Measurements from ENCODE around the gene MEGF9.
"Not testable (repeated sequence)": the region's sequence is repeated elsewhere in the genome, so short reads cannot be mapped to it uniquely, and the experiment has no call there.

MEGF9 gene

GRCh38 chr9:120714088-120714845 is at the start of gene MEGF9:
Gene MEGF9 (minus strand): TSS chr9:120714470. CDS start chr9:120714358, 112 bp downstream.
- DNase-seq (ENCODE audit: low read depth): peak; percentile 92

DNA sequence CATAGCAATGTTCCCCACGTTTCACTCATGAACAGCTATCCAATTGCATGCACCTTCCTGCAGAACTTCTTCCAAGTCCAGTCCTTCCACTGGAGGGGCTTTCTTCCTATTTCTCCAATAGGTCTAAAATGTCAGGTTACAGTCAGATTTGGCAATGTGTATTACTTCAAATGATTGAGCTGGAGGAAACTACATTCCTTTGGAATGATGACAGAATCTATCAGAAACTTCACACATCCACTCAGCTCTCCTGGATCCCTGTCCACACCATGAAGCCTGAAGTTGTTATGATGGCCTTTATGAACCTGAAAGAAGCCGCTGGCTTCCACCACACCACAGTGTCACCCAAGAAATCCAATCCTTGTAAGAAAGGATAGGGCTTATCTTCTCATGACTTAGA is 46.7 kb upstream of the MEGF9 start:
- DNase-seq (ENCODE audit: low read depth): no peak

GRCh38 chr9:120759755-120760400 is 45.6 kb upstream of the MEGF9 start:
- no peak for DNase-seq (ENCODE audit: low read depth)

- DNase-seq (ENCODE audit: low read depth): no peak
Measured at GRCh38 chr9:120758544-120758943, 44.3 kb upstream of the MEGF9 start.

GRCh38 chr9:120757026-120757913 is 43.0 kb upstream of the MEGF9 start:
- DNase-seq (ENCODE audit: low read depth): no peak

DNA sequence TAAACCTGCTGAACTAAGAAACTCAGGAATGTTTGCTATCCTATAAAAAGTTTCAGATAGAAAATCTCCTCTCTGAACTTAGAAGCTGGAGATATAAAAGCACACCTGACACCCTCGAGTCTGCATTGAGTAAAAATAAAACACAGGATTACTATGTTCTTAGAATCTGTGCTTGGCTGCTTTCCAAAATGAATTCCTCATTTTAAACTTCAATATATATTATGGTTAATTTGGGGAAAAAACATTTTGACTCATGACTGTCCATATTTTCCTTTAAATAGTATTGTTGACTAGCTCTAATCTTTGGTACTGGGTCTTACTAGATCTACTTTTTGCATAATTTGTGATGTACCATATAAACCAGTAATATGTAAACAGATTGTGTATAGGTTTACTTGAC is 42.3 kb upstream of the MEGF9 start:
- no peak for DNase-seq (ENCODE audit: low read depth)

GRCh38 chr9:120755810-120756434 is 41.7 kb upstream of the MEGF9 start:
- DNase-seq (ENCODE audit: low read depth): peak; percentile 62

- DNase-seq (ENCODE audit: low read depth): no peak
Measured at GRCh38 chr9:120755044-120755443, 40.8 kb upstream of the MEGF9 start.

DNA sequence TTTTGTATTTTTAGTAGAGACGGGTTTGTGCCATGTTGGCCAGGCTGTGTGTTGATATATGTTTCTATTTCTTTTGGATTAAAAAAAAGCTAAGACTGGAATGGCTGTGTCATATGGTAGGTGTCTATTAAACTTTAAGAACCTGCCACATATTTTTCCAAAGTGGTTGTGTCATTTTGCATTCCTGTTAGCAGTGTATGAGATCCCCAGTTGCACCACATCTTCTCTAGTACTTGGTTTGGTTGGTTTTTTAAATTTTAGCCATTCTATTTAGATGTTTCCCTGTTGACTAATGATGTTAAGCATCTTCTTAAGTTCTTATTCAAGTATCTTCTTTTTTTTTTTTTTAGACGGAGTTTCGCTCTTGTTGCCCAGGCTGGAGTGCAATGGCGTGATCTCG is 36.2 kb upstream of the MEGF9 start:
- no peak for DNase-seq (ENCODE audit: low read depth)

DNA sequence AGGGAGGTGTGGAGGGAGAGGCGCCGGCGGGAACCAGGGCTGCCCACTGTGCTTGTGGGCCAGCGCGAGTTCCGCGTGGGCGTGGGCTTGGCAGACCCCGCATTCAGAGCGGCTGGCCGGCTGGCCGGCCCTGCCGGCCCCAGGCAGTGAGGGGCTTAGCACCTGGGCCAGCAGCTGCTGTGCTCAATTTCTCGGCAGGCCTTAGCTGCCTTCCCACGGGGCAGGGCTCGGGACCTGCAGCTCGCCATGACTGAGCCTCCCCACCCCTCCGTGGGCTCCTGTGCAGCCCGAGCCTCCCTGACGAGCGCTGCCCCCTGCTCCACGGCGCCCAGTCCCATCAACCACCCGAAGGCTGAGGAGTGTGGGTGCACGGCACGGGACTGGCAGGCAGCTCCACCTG is 32.1 kb upstream of the MEGF9 start:
- not testable (repeated sequence) for DNase-seq (ENCODE audit: low read depth)

- no peak for DNase-seq (ENCODE audit: low read depth)
Measured at GRCh38 chr9:120745278-120745677, 31.0 kb upstream of the MEGF9 start.

- no peak for DNase-seq (ENCODE audit: low read depth)
Measured at GRCh38 chr9:120742951-120743416, 28.7 kb upstream of the MEGF9 start.

DNA sequence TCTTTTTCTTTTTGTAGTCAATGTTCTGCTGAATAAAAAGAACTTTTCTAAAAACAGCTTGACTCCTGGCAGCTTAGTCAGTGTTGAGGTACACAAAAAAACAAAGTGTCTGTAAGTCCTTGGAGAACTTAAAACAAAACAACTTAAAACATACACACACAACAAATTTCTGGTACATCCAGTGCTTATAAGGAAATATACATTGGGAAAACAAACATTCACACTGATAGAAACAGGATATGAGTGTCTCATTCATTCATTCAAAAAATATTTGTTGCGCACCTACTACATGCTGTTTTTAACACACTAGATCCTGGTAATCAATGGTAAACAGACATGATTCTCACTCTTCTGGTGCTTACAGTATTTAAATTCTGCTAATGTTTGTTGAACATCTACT is 27.4 kb upstream of the MEGF9 start:
- no peak for DNase-seq (ENCODE audit: low read depth)

- DNase-seq (ENCODE audit: low read depth): no peak
Measured at GRCh38 chr9:120741191-120741590, 26.9 kb upstream of the MEGF9 start.

DNA sequence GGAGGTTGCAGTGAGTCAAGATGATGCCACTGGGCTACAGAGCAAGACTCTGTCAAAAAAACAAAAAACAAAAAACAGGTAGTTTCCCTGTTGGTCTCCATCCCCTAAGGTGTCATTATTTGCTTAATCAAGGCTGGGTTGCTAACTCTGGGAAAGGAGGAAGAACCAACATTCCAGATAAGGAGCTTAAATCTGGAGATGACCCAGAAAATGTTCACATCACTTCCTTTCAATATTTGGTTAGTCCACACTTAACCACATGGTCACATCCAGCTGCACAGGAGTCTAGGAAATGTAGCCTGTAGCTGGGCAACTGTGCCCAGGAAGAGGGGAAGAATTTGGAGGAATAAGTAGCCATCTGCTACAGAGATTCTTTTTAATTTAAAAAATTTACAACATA is 25.9 kb upstream of the MEGF9 start:
- no peak for DNase-seq (ENCODE audit: low read depth)

DNA sequence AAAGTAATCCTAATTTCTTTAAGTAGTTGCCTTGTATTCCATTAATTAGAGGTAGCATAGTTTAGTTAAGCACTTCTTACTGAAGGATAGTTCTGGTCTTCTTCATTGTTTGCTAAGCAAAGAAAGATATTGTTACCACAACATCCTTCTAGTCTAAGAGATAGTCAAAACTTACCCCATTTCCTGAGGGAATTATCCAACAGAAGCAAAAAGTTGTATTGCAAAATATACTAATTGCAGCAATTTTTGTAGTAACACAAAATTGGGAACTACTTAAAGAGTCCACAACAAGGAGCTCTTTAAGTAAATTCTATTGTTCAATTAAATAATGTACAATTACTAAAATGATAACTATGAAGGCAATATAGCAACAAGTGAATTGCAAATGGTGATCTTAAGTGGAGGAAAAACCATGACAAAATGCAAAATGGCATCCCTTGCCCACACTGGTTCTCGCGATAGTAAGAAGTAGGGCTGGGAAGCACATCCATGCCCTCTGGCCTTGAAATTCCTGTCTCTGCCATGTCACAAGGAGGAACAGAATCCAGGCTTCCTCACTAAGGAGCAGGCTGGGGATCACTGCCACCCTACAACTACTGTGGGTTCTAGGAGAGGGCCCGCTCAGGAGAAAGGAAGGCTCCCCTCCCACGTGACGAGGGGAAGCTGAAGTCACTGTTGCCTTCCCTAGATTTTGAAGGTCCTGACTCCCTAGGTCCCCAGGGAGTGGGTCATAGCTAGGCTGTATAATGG is 23.3 kb upstream of the MEGF9 start:
- DNase-seq (ENCODE audit: low read depth): no peak

GRCh38 chr9:120736881-120737280 is 22.6 kb upstream of the MEGF9 start:
- DNase-seq (ENCODE audit: low read depth): no peak

DNA sequence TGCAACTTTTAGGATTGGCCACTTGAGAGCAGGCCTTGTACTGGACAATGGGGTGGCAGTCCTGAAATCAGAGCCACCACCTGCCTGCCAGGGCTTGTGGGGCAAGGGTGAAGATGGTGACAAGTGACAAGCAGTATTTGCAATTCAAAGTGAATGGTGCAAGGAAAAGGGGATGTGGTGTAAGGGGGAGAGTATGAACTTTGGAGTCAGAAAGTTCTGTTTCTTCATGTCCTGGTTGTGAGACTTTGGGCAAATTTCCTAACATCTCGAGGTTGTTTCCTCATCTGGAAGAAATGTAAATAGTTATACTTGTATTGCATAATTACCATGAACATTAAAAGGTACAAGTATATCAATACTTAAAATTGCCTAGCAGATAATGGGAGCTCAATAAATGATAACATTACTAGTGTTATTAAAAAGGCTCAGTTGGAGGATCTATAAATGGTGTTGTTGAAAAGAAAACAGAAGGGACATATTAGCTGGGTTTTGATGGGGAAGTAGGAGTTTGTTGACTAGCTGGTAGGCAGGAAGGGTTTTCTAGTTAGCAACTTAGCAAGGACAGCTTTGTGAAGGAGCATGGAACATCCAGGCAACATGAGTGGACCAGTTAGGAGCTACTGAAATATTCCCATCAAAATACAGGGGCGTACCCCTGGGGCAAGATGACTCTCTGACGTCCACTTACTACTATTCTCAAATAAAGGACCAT is 21.3 kb upstream of the MEGF9 start:
- DNase-seq (ENCODE audit: low read depth): no peak

DNA sequence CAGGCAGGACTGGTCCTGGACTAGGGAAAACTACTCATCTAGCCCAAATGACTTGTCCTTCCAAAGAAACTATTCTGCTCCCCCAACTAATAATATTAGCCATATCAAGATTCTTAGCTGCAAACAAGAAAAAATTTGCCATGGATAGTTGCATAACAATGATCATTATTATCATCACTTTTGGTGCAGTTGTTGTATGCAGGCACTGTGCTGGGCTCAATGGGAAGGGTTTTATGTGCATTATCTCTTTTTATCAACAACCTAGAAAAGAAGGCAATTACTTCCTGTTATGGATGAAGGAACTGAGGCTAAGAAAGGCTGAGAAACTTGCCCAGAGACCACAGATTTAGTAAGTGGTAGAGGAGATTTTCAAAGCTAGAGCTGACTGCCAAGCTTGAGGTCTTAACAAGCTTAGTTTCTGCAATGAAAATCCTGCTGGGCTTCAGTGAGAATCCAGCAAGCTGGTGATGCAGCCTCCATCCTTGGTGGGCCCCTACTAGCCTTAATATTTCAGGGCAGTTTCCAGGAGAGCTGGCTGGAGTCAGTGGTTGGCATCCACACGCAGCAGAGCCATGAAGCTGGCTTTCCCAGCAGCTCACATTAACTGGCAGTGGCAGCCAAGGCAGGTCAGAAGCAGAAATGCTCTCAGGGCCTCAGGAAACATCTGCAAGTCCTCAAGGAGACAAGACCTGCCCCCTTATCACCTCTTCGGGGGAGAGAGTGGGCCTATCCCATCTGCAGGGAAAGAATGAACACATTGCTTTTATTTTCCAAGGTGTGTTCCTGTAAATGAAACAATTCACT is 20.5 kb upstream of the MEGF9 start:
- no peak for DNase-seq (ENCODE audit: low read depth)

DNA sequence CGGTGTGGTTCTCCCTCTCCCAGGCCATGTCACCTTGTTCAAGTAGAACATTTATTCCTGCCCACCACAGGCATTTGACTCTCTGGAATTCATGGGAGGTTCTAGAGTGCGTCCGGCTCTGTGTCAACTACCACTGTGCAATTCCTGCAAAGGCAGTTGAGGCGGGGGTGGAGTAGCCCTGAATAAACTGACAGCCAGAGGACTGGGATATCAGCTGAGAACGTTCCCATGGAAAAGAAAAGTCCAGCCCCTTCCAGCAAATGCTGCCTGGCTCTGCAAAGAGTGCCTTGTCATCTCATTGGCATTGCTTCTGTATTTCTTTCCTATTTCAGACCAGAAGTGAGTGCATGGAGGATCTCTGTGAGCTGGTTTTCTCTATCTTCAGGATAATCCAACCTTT is 18.9 kb upstream of the MEGF9 start:
- no peak for DNase-seq (ENCODE audit: low read depth)

Data from stimulated activated CD8-positive, alpha-beta memory T cell treated with anti-CD3 and anti-CD28 coated beads, Interleukin-15, amount 100 ng/mL, for 1 hour (primary cell).